HEK293T (cell line): ENCODE data around the gene CD79A.

Experiments used
- CTCF ChIA-PET: fragments of 350-600 bp; formaldehyde crosslinking; extraction: SDS; loops from one replicate; lab custom pipeline; 2021; ENCODE audit warnings: antibody characterized with exemption, inconsistent platforms; lab: Yijun Ruan, JAX
- POLR2A ChIA-PET: fragments of 350-600 bp; formaldehyde crosslinking; extraction: SDS; loops from one replicate; lab custom pipeline; 2020; ENCODE audit warnings: antibody characterized with exemption, inconsistent platforms; lab: Yijun Ruan, JAX
- DNase-seq: peaks from one replicate; pipeline ENCODE4 v3.0.0; 2012; ENCODE audit warnings: mixed read lengths; ENCODE audit errors: extremely low spot score
- ARNT ChIP-seq: fragments of 450-650 bp; IDR thresholded peaks from 2 replicates; pipeline ENCODE4 v1.6.1; 2017; ENCODE audit warnings: mild to moderate bottlenecking
- BHLHE40 ChIP-seq: fragments of 450-650 bp; IDR thresholded peaks from 2 replicates; pipeline ENCODE4 v1.6.1; 2016; ENCODE audit warnings: mild to moderate bottlenecking, moderate library complexity, borderline replicate concordance
- CTBP1 ChIP-seq: fragments of 450-650 bp; IDR thresholded peaks from 2 replicates; pipeline ENCODE4 v1.6.1; 2016; ENCODE audit warnings: borderline replicate concordance
- ELF4 ChIP-seq: fragments of 450-650 bp; IDR thresholded peaks from 2 replicates; pipeline ENCODE4 v1.6.1; 2017; ENCODE audit warnings: antibody characterized with exemption
- FOXA1 ChIP-seq: fragments of 450-650 bp; IDR thresholded peaks from 2 replicates; pipeline ENCODE4 v1.6.1; 2016; ENCODE audit warnings: mild to moderate bottlenecking
- FOXK2 ChIP-seq: fragments of 450-650 bp; IDR thresholded peaks from 2 replicates; pipeline ENCODE4 v1.6.1; 2016; ENCODE audit warnings: mild to moderate bottlenecking
- FOXM1 ChIP-seq: fragments of 450-650 bp; IDR thresholded peaks from 2 replicates; pipeline ENCODE4 v1.6.1; 2017; ENCODE audit warnings: mild to moderate bottlenecking, borderline replicate concordance
- HDGF ChIP-seq: fragments of 450-650 bp; IDR thresholded peaks from 2 replicates; pipeline ENCODE4 v1.6.1; 2017; ENCODE audit warnings: antibody characterized with exemption, borderline replicate concordance
- L3MBTL2 ChIP-seq: fragments of 450-650 bp; conservative IDR thresholded peaks from 2 replicates; pipeline ENCODE4 v1.6.1; 2016; ENCODE audit warnings: mild to moderate bottlenecking
- LEF1 ChIP-seq: fragments of 450-650 bp; IDR thresholded peaks from 2 replicates; pipeline ENCODE4 v1.6.1; 2017; ENCODE audit warnings: mild to moderate bottlenecking, borderline replicate concordance
- NFRKB ChIP-seq: fragments of 450-650 bp; IDR thresholded peaks from 2 replicates; pipeline ENCODE4 v1.6.1; 2016; ENCODE audit warnings: mild to moderate bottlenecking, moderate library complexity
- PKNOX1 ChIP-seq: fragments of 450-650 bp; IDR thresholded peaks from 2 replicates; pipeline ENCODE4 v1.6.1; 2016
- SP1 ChIP-seq: fragments of 450-650 bp; IDR thresholded peaks from 2 replicates; pipeline ENCODE4 v1.6.1; 2017
- SUZ12 ChIP-seq: fragments of 450-650 bp; IDR thresholded peaks from 2 replicates; pipeline ENCODE4 v1.6.1; 2016; ENCODE audit warnings: mild to moderate bottlenecking
- TARDBP ChIP-seq: fragments of 450-650 bp; IDR thresholded peaks from 2 replicates; pipeline ENCODE4 v1.6.1; 2016
- ZNF384 ChIP-seq: fragments of 450-650 bp; IDR thresholded peaks from 2 replicates; pipeline ENCODE4 v1.6.1; 2016

CD79A gene

GRCh38 chr19:41908724-41909464 is 31.8 kb downstream of the CD79A start:
- ChIA-PET POLR2A (no interaction called here), CTCF (no interaction called here)
- TF ChIP-seq FOXM1 (no peak), LEF1 (no peak), SP1 (no peak), BHLHE40 (no peak), TARDBP (no peak), ELF4 (no peak), NFRKB (no peak), L3MBTL2 (no peak), CTBP1 (no peak), FOXK2 (no peak), PKNOX1 (no peak)
- DNase-seq, result no peak

DNA sequence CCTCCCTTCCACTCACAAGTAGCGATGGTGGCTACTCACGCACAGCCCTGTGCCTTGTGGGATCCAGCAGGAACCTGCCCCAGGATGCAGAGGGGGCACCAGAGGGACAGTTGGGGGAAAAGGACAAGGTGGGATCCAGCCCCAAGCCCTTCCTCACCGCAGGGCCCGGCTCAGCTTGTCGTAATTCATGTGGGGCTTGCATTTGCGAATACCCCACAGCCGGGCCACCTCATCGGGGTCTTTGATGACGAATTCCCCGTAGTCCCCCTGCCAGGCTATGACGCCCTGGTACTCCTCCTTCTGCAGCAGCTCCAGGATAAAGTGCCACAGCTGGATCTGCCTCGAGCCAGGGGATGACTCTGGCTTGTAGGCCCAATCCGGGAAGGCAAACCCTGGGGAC is 32.6 kb downstream of the CD79A start:
- ChIA-PET CTCF (no interaction called here), POLR2A (no interaction called here)
- no peak for TF ChIP-seq ZNF384
- TF ChIP-seq FOXM1, result no peak
- TF ChIP-seq BHLHE40, result no peak
- TF ChIP-seq NFRKB, result no peak
- TF ChIP-seq FOXA1, result no peak
- no peak for TF ChIP-seq CTBP1
- no peak for TF ChIP-seq ELF4
- TF ChIP-seq L3MBTL2, result no peak
- no peak for TF ChIP-seq SUZ12
- no peak for TF ChIP-seq ARNT
- TF ChIP-seq PKNOX1, result no peak
- TF ChIP-seq HDGF, result no peak
- no peak for TF ChIP-seq SP1
- TF ChIP-seq TARDBP, result no peak
- DNase-seq, result no peak

DNA sequence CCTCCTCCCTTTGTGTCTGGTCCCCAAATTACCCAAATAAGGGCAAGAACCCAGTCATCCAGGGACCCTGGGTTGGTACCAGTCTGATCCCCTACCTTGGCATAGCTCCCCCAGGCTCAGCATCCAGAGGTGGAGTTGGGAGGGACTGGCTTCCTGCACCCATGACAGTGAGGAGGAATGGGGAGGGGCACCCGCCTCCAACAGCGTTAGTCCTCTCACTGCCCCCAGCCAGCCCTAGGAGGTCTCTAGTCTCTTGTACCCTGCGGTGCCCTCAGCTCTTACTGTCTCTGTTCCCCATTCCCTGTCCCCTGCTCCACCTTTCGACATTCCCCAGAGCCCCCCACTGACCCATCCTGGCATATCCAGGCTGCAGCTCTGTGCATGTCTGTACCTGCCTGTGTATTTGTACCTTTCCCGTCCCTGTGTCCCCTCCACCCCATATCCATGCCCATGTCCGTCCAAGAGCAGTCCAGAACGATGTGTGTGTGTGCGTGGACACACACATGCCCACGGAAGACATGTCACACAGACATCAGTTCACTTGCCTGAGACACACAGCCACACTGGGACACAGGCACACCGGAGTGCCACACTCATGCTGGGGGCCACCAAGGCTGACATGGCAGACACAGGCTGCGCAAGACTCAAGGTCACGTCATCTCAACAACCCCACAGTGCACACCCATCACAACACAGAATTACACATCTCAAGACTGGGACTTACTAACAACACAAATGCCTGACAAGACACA is 33.3 kb downstream of the CD79A start:
- CTCF ChIA-PET, result no interaction called here
- TF ChIP-seq PKNOX1 (no peak), TARDBP (no peak), SP1 (no peak), FOXK2 (no peak), LEF1 (no peak)
- POLR2A ChIA-PET, result no interaction called here
- no peak for DNase-seq

DNA sequence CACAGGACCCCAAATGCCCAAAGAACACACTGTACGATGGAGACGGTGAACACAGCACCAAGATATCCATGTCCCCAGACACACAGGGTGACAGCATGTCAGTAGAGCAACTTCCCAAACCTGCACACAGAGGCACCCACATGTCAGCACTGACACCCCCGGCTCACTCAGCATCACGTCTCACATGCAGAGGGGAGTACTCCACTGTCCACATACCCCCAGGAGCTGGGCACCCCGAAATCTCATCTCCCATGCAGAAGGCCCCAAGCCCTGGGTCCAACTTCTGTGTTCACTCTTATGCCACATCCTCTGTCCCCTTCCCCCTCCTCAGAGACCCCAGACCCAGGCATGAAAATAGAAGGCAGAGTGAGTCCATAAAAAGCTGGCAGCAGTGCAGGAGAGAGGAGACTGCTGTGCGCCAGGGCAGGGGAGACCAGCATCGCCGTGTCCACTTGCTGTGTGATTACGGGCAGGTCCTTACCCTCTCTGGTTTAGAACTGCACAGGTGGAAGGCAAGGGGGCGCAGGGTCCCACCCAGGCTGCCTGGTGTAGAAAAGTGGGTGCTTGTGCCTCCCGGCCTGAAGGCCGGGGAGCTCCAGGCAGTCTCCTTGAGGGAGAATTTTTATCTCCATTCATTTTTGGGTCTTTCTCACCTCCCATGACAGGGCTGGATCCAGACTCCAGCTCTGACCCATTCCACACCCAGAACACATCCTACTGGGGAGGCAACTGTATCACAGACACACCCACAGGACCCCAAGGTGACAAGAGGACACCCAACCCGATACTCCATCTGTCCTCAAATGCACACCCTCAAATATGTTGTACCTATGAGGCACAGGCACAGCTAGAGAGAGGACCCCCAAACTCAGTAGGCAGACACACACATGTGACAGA is 34.2 kb downstream of the CD79A start:
- ChIA-PET POLR2A (interaction anchor here (0.7 to 1.6 kb wide), 3 partner anchors 27 to 57 kb away, joined by 3 to 7 read pairs (median 4); partner anchors contain the start of gene RPS19), CTCF (interaction anchor here (0.6 kb wide), 1 partner anchor 11 kb away, joined by 3 read pairs; no protein-coding TSS in a partner anchor)
- TF ChIP-seq PKNOX1, result no peak
- no peak for TF ChIP-seq ARNT
- no peak for TF ChIP-seq BHLHE40
- TF ChIP-seq LEF1, result no peak
- TF ChIP-seq L3MBTL2, result no peak
- no peak for TF ChIP-seq SP1
- no peak for TF ChIP-seq HDGF
- TF ChIP-seq CTBP1, result no peak
- TF ChIP-seq SUZ12, result no peak
- no peak for TF ChIP-seq NFRKB
- TF ChIP-seq FOXA1, result no peak
- no peak for TF ChIP-seq ZNF384
- TF ChIP-seq ELF4, result no peak
- DNase-seq, result no peak
